Mesendoderm (in vitro differentiated cells): ENCODE results near the gene ZNF764.

Experiments used
- DNase-seq: peaks from one replicate; pipeline ENCODE4 v3.0.0; 2013
- H2AK5ac ChIP-seq: 2 replicates; pipeline ENCODE4 v1.6.1; 2013; ENCODE audit warnings: low read length, inconsistent platforms
- H2BK120ac ChIP-seq: 2 replicates; pipeline ENCODE4 v1.6.1; 2013; ENCODE audit warnings: low read depth, mild to moderate bottlenecking, low read length, moderate library complexity, mixed read lengths
- H2BK15ac ChIP-seq: replicated peaks from 2 replicates; pipeline ENCODE4 v1.6.1; 2013; ENCODE audit warnings: low read depth, mild to moderate bottlenecking, moderate library complexity
- H2BK5ac ChIP-seq: 2 replicates; pipeline ENCODE4 v1.6.1; 2013; ENCODE audit warnings: low read length, inconsistent platforms
- H3K18ac ChIP-seq: 2 replicates; pipeline ENCODE4 v1.6.1; 2013; ENCODE audit warnings: mild to moderate bottlenecking, low read length, mixed read lengths
- H3K23ac ChIP-seq: one replicate; pipeline ENCODE4 v1.6.1; 2013; ENCODE audit warnings: low read length
- H3K27ac ChIP-seq: 2 replicates; pipeline ENCODE4 v1.5.1; 2013; ENCODE audit warnings: low read depth, mild to moderate bottlenecking, inconsistent platforms, low read length, moderate library complexity
- H3K27me3 ChIP-seq: 2 replicates; pipeline ENCODE4 v1.6.1; 2013; ENCODE audit warnings: low read length, control low read depth, mild to moderate bottlenecking, inconsistent platforms; ENCODE audit not compliant: insufficient read depth, poor library complexity
- H3K36me3 ChIP-seq: 2 replicates; pipeline ENCODE4 v1.6.1; 2013; ENCODE audit warnings: low read length, inconsistent platforms; ENCODE audit not compliant: control insufficient read depth, insufficient read depth
- H3K4ac ChIP-seq: one replicate; pipeline ENCODE4 v1.6.1; 2013; ENCODE audit warnings: low read depth, mild to moderate bottlenecking, low read length, moderate library complexity
- H3K4me1 ChIP-seq: 2 replicates; pipeline ENCODE4 v1.6.1; 2013; ENCODE audit warnings: low read depth, low read length, inconsistent platforms; ENCODE audit not compliant: control insufficient read depth
- H3K4me2 ChIP-seq: 2 replicates; pipeline ENCODE4 v1.6.1; 2013; ENCODE audit warnings: low read length
- H3K4me3 ChIP-seq: 2 replicates; pipeline ENCODE4 v1.5.1; 2013; ENCODE audit warnings: mild to moderate bottlenecking, low read length
- H3K56ac ChIP-seq: one replicate; pipeline ENCODE4 v1.6.1; 2013; ENCODE audit warnings: low read length
- H3K79me1 ChIP-seq: 2 replicates; pipeline ENCODE4 v1.6.1; 2013; ENCODE audit warnings: low read length, inconsistent platforms
- H3K79me2 ChIP-seq: 2 replicates; pipeline ENCODE4 v1.6.1; 2013; ENCODE audit warnings: mild to moderate bottlenecking, low read length; ENCODE audit not compliant: control insufficient read depth, insufficient read depth
- H3K9ac ChIP-seq: 2 replicates; pipeline ENCODE4 v1.6.1; 2013; ENCODE audit warnings: low read length, inconsistent platforms
- H4K5ac ChIP-seq: one replicate; pipeline ENCODE4 v1.6.1; 2013; ENCODE audit warnings: low read length
- H4K8ac ChIP-seq: one replicate; pipeline ENCODE4 v1.6.1; 2013; ENCODE audit warnings: low read depth, mild to moderate bottlenecking, control low read depth, low read length, moderate library complexity
- WGBS: extraction: QIAGEN DNeasy Blood & Tissue Kit; methylation state at CpG from one replicate; pipeline ENCODE4 v1.1.7; 2013; ENCODE audit warnings: low lambda C conversion rate, missing lambda C conversion rate; ENCODE audit not compliant: insufficient coverage; ENCODE audit errors: extremely low coverage; 5-methylcytosine and 5-hydroxymethylcytosine counted together

ZNF764 gene

DNA sequence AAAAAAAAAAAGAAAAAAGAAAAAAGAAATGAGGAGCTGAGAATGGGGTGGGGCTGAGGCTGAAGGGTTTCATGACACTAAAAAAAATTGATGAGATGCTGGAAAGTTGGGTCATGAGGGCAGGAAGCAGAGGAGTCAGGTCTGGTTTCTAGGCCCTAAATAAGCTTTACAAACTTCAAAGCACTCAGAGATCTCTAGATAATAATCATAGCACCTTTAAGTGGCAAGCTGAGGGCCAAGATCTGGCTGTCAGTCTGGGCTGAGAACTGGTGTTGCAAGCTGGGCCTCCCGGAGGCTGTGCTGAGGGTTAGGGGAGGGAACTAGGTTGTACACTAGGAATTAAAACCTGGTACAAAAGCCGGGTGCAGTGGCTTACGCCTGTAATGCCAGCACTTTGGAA, 6.4 kb downstream of the ZNF764 start:
- peaks cover 5% of the 10 kb centered on the region for H3K79me1 ChIP-seq
- no peak overlapping the region for H2AK5ac ChIP-seq
- H3K27ac ChIP-seq = no peak overlapping the region
- no peaks in the 10 kb centered on the region for H3K79me2 ChIP-seq
- H3K36me3 ChIP-seq = no peaks in the 10 kb centered on the region
- no peak overlapping the region for H3K4me2 ChIP-seq
- no peak overlapping the region for H2BK5ac ChIP-seq
- H4K5ac ChIP-seq = no peak overlapping the region
- H3K4me1 ChIP-seq = peaks cover 9% of the 10 kb centered on the region
- H2BK120ac ChIP-seq = no peak overlapping the region
- no peak overlapping the region for H3K18ac ChIP-seq
- H3K23ac ChIP-seq = no peak overlapping the region
- WGBS = no CpG with 5 or more reads among the region's 3 CpGs
- H3K4ac ChIP-seq = no peak overlapping the region
- DNase-seq = peak; percentile 72
- no peak overlapping the region for H3K4me3 ChIP-seq
- no peaks in the 10 kb centered on the region for H3K27me3 ChIP-seq
- no peak overlapping the region for H2BK15ac ChIP-seq
- no peak overlapping the region for H3K9ac ChIP-seq
- H3K56ac ChIP-seq = no peak overlapping the region
- H4K8ac ChIP-seq = no peak overlapping the region

DNA sequence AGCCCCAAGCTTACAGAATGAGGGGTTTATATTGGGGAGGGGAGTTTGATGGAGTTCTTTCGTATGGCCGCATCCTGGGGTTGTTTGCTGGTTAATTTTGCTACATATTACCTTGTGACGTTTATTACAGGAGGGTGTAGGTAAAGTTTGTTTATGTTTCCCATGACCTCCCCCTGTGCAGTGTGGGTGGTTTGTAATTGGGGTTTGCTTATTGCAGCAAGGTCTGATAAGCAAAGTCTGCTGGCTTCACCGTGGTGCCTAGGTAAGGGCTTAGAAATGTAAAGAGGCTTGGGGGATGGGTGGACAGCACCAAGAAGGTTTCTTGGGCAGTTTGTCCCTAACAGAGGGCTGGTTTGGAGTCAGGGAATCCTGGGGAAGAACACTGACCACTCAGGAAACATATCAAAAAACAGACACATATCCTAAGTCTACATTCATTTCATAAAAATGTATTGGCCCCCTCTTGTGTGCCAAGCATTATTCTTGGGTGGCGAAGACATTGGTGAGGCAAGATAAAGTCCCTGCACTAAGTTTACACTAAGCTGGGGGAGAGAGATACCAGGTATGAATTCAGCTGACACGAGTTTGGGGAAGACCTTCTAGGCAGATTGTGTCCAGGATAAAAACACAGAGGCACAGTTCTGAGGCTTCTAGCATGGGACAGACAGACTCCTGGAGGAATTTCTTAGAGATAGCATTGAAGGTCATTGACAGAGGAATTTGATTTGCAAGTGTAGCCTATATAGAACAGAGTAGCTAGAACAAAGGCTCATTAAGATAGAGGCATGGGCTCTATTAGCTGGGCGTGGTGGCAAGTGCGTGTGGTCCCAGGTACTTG, 9.5 kb downstream of the ZNF764 start:
- Histone ChIP-seq H3K18ac (peak overlapping the region; percentile 56), H4K8ac (no peak overlapping the region), H3K4me2 (no peak overlapping the region), H3K4me1 (peaks cover 12% of the 10 kb centered on the region), H3K79me1 (no peaks in the 10 kb centered on the region), H2AK5ac (peak overlapping the region; percentile 22), H2BK15ac (no peak overlapping the region), H3K27ac (peak overlapping the region; percentile 36), H4K5ac (no peak overlapping the region), H3K27me3 (no peaks in the 10 kb centered on the region), H3K36me3 (no peaks in the 10 kb centered on the region), H3K79me2 (no peaks in the 10 kb centered on the region), H2BK120ac (no peak overlapping the region), H3K9ac (peak overlapping the region; percentile 26), H3K56ac (peak overlapping the region; percentile 57), H2BK5ac (peak overlapping the region; percentile 37), H3K4me3 (no peak overlapping the region), H3K4ac (no peak overlapping the region), H3K23ac (no peak overlapping the region)
- WGBS = no CpG with 5 or more reads among the region's 8 CpGs
- no peak for DNase-seq

DNA sequence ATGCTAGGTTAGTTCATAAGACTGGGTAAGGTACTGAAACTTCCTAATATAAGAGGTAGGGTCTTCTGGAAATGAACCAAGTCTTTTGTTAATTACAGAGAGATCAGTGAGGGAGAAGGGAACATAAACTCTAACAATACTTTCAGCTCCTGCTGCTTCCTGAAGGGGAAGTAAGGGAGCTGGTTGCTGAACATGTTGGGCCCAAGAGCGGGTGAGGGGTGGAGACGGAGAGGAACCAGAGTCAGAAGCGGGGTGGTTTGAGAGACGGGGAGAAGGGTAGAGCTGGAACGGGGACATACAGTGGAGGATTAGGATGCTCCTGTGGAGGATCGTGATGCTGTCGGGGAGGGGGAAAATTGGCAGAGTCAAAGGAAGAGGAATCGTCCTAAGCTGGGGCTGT, 12.1 kb downstream of the ZNF764 start:
- Histone ChIP-seq H3K4me1 (peaks cover 26% of the 10 kb centered on the region), H3K4ac (no peak overlapping the region), H3K79me1 (no peaks in the 10 kb centered on the region), H2BK15ac (no peak overlapping the region), H2BK120ac (no peak overlapping the region), H3K4me2 (no peak overlapping the region), H3K9ac (no peak overlapping the region), H2BK5ac (peak overlapping the region; percentile 55), H3K4me3 (no peak overlapping the region), H4K8ac (no peak overlapping the region), H3K18ac (no peak overlapping the region), H4K5ac (no peak overlapping the region), H2AK5ac (no peak overlapping the region), H3K23ac (no peak overlapping the region), H3K36me3 (no peaks in the 10 kb centered on the region), H3K79me2 (no peaks in the 10 kb centered on the region), H3K56ac (no peak overlapping the region), H3K27me3 (no peaks in the 10 kb centered on the region), H3K27ac (no peak overlapping the region)
- no peak for DNase-seq
- WGBS = no CpG with 5 or more reads among the region's 8 CpGs

DNA sequence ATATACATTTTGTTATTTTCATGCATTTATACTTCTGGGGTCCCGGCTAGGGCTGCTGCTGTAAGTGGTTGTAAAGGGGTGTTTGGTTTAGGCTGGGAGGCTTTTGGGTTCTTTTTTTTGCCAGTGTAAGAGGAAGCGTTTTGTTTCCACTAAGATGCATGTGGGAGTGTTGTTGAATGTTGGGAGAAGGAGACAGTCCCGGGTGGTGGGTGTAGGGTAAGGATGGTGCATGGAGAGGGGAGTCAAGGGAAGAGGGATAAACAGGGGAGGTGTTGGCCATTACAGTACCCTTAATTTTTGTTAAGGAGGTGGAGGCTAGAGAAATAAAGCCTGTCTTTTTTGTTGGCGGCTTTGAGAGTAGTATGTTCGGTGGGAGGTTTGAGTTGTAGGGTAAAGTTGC, 15.1 kb downstream of the ZNF764 start:
- no peaks in the 10 kb centered on the region for H3K79me2 ChIP-seq
- H2AK5ac ChIP-seq = peak overlapping the region; percentile 85
- H3K4me1 ChIP-seq = peaks cover 19% of the 10 kb centered on the region
- no peak for DNase-seq
- no peak overlapping the region for H3K4ac ChIP-seq
- peak overlapping the region; percentile 57 for H3K56ac ChIP-seq
- WGBS = 100% methylated on average over 2 of the region's 5 CpGs
- no peak overlapping the region for H3K18ac ChIP-seq
- peak overlapping the region; percentile 48 for H2BK5ac ChIP-seq
- H3K79me1 ChIP-seq = no peaks in the 10 kb centered on the region
- H4K8ac ChIP-seq = no peak overlapping the region
- H3K9ac ChIP-seq = peak overlapping the region; percentile 18
- no peak overlapping the region for H3K23ac ChIP-seq
- no peak overlapping the region for H4K5ac ChIP-seq
- no peaks in the 10 kb centered on the region for H3K36me3 ChIP-seq
- peak overlapping the region; percentile 8 for H2BK120ac ChIP-seq
- H2BK15ac ChIP-seq = no peak overlapping the region
- no peak overlapping the region for H3K27ac ChIP-seq
- H3K4me3 ChIP-seq = no peak overlapping the region
- H3K27me3 ChIP-seq = no peaks in the 10 kb centered on the region
- no peak overlapping the region for H3K4me2 ChIP-seq

DNA sequence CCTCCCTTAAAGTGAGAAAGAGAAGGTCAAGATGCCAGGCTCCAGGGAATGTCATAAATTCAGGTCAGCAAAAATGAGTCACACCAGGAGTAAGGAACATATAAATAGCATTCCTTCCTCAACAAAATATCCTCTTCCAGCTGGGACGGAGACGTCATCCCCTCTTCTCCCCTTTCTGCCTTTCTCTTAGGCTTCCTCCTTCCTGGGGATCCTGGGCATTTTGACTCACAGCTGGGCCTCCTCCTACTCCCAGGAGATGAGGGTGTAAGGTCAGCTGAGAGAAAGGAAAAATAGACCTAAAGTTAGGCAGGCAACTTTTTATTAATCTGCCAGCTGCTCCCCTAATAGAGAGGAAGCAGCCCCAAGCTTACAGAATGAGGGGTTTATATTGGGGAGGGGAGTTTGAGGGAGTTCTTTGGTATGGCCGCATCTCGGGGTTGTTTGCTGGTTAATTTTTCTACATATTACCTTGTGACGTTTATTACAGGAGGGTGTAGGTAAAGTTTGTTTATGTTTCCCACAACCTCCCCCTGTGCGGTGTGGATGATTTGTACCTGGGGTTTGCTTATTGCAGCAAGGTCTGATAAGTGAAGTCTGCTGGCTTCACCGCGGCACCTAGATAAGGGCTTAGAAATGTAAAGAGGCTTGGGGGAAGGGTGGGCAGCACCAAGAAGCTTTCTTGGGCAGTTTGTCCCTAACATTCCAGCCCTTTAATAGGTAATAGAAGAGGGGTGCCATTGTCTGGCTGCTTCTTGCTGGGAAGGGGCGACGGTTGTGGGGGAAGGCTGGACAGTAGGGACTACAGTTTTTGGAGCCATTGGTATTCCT, 16.5 kb downstream of the ZNF764 start:
- Histone ChIP-seq H3K79me2 (no peaks in the 10 kb centered on the region), H3K36me3 (no peaks in the 10 kb centered on the region), H3K18ac (peak overlapping the region; percentile 76), H3K4me3 (no peak overlapping the region), H4K5ac (no peak overlapping the region), H2BK5ac (peak overlapping the region; percentile 98), H3K79me1 (no peaks in the 10 kb centered on the region), H3K4me1 (peaks cover 19% of the 10 kb centered on the region), H3K27me3 (no peaks in the 10 kb centered on the region), H3K4me2 (peak overlapping the region; percentile 13), H3K4ac (peak overlapping the region; percentile 75), H2BK120ac (peak overlapping the region; percentile 68), H2AK5ac (no peak overlapping the region), H4K8ac (peak overlapping the region; percentile 17), H2BK15ac (no peak overlapping the region), H3K27ac (peak overlapping the region; percentile 82), H3K56ac (peak overlapping the region; percentile 85), H3K23ac (no peak overlapping the region), H3K9ac (peak overlapping the region; percentile 64)
- no CpG with 5 or more reads among the region's 10 CpGs for WGBS
- DNase-seq = peak; percentile 79
